ENCODE results near the gene FOXK2. TPM values are rescaled to one million over a fixed set of nuclear protein-coding genes. Genes with fewer than 3 reads are reported as not detected.

Gene FOXK2
- total and polyA plus RNA-seq, 5 donors = 19.9 to 69.1 (median 39.0) TPM

DNA sequence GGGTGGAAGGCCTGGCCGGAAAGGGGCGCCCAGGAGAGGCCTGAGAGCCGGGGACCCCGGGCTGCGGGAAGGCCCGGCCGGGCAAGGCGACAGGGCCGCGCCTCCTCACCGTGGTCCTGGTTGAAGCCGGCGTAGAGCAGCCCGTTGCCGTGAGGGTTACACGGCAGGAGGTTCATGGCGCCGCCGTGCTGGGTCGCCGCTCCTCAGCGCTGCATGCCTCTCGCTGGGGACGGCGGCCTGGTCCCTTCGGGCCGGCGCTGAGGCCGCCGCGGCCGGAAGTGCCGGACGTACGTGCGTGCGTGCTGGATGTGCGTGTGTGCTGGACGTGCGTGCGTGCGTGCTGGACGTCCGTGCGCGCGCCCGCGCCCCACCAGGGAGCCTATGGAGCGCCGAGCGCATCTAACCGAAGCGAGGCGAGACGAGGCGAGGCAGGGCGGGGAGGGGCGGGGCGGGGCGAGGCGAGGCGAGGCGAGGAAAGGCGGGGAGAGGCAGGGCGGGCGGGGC, 128.7 kb downstream of the FOXK2 start, which contains the start of gene WDR45B:
TSS of gene WDR45B (minus strand) at position 280 of the 504 bp plus-strand sequence. CDS start at position 176, 104 bp downstream.
- DNase-seq = peak; percentile 98 to 99 (median 98)
- no peaks in the 10 kb centered on the region for H3K27me3 ChIP-seq (ENCODE audit: control insufficient read depth, insufficient read depth)
- WGBS = under 1% methylated on average over 67 of the region's 67 CpGs
- peak; percentile 96 to 97 for ATAC-seq
- intact Hi-C loops (cut with DNase I) = no loop called here
- no peaks in the 10 kb centered on the region for H3K9me3 ChIP-seq (ENCODE audit: control insufficient read depth, low read length)
- no peaks in the 10 kb centered on the region for H3K4me1 ChIP-seq (ENCODE audit: control insufficient read depth, insufficient read depth, low read length)
- peak within 1 kb of the TSS; percentile 89 for H3K4me3 ChIP-seq (ENCODE audit: low read length)
- peak within 1 kb of the TSS; percentile 80 for H3K27ac ChIP-seq (ENCODE audit: low read length)

DNA sequence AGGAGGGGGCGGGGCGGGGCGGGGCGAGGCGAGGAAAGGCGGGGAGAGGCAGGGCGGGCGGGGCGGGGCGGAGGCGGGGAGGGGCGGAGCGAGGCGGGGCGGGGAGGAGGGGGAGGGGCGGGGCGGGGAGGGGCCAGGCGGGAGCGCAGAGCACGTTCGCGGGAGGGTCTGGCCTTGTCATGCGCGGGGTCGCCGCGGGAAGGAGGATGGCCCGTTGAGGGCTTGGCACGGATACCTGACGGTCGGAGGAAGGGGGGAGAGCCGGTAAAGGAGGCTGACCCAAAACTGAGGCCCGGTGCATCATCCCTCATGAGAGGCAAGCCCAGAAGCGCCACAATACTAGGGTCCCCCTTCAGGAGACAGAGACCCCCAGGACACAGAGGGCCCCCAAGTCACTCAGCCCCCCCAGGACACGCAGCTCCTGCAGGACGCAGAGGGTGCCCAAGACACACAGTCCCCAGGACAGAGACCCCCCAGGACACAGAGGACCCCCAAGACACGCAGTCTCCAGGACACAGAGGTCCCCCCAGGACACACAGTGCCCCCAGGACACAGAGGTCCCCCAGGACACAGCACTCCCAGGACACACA, 129.3 kb downstream of the FOXK2 start:
- H3K27ac ChIP-seq (ENCODE audit: low read length) = peak overlapping the region; percentile 11
- no peaks in the 10 kb centered on the region for H3K9me3 ChIP-seq (ENCODE audit: control insufficient read depth, low read length)
- H3K4me1 ChIP-seq (ENCODE audit: control insufficient read depth, insufficient read depth, low read length) = no peaks in the 10 kb centered on the region
- intact Hi-C loops (cut with DNase I) = no loop called here
- peak; percentile 29 to 47 for ATAC-seq
- H3K27me3 ChIP-seq (ENCODE audit: control insufficient read depth, insufficient read depth) = no peaks in the 10 kb centered on the region
- WGBS = 14% methylated on average over 20 of the region's 37 CpGs
- peak; percentile 72 to 89 (median 86) for DNase-seq
- no peak overlapping the region for H3K4me3 ChIP-seq (ENCODE audit: low read length)

DNA sequence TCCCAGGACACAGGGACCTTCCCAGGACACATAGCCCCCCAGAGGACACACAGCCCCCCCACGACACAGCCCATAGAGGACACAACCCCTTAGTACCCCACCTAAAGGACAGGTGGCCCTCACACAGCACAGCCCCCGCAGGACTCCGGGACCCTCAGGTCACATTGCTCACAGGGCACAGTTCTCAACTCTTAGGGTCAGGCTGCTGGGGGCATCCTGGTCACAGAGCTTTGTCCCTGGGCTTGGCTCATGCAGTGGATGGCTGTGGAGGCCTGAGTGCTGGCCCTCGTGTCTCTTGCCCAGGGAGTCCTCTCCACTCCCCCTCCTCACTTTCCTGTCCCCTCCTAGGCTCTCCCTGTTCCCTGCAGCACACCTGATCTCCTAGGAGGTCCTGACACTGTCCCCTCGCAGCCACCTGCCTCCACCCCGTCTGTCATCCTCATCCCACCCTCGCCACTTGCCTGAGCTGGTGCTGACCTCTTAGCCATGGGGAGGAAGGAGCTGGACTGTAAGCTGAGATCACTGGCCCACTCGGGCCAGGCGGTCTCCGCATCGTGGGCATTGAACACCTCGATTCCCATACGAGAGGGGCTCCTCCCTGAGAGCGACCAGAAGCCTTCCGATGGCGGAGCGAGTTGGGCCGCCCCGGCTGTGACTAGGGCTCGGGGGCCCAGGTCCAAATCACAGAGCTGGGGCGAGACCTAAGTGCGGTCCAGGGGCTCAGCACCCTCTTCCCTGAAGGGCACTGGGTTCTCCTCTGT, 130.1 kb downstream of the FOXK2 start:
- ATAC-seq (no peak), DNase-seq (peak in 2 of 3 donors; percentile 70 to 72)
- Histone ChIP-seq H3K9me3 (ENCODE audit: control insufficient read depth, low read length) (no peaks in the 10 kb centered on the region), H3K27ac (ENCODE audit: low read length) (no peak overlapping the region), H3K4me3 (ENCODE audit: low read length) (no peak overlapping the region), H3K4me1 (ENCODE audit: control insufficient read depth, insufficient read depth, low read length) (no peaks in the 10 kb centered on the region), H3K27me3 (ENCODE audit: control insufficient read depth, insufficient read depth) (no peaks in the 10 kb centered on the region)
- intact Hi-C loops (cut with DNase I) = no loop called here
- 85% methylated on average over 22 of the region's 22 CpGs for WGBS

DNA sequence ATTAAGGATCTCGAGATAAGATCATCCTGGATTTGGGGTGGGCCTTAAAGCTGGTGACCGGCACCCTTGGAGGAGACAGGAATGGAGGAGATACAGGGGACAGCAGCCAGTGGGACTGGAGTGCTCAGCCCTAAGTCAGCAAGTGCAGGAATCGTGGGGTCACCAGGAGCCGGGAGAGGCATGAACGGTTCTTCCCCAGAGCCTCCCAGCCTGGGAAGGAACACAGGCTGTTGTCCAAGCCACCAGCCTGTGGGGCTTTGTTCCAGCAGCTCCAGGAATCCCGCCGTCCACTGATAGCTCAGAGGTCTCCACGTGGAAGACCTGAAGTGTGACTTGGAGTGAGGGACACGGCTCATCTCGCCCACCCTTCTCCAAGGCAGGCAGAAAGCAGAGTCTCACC, 131.2 kb downstream of the FOXK2 start:
- no peaks in the 10 kb centered on the region for H3K9me3 ChIP-seq (ENCODE audit: control insufficient read depth, low read length)
- no peaks in the 10 kb centered on the region for H3K4me1 ChIP-seq (ENCODE audit: control insufficient read depth, insufficient read depth, low read length)
- H3K27ac ChIP-seq (ENCODE audit: low read length) = no peak overlapping the region
- no peaks in the 10 kb centered on the region for H3K27me3 ChIP-seq (ENCODE audit: control insufficient read depth, insufficient read depth)
- intact Hi-C loops (cut with DNase I) = no loop called here
- H3K4me3 ChIP-seq (ENCODE audit: low read length) = no peak overlapping the region
- ATAC-seq (no peak), DNase-seq (no peak)
- WGBS = 56% methylated on average over 10 of the region's 10 CpGs

DNA sequence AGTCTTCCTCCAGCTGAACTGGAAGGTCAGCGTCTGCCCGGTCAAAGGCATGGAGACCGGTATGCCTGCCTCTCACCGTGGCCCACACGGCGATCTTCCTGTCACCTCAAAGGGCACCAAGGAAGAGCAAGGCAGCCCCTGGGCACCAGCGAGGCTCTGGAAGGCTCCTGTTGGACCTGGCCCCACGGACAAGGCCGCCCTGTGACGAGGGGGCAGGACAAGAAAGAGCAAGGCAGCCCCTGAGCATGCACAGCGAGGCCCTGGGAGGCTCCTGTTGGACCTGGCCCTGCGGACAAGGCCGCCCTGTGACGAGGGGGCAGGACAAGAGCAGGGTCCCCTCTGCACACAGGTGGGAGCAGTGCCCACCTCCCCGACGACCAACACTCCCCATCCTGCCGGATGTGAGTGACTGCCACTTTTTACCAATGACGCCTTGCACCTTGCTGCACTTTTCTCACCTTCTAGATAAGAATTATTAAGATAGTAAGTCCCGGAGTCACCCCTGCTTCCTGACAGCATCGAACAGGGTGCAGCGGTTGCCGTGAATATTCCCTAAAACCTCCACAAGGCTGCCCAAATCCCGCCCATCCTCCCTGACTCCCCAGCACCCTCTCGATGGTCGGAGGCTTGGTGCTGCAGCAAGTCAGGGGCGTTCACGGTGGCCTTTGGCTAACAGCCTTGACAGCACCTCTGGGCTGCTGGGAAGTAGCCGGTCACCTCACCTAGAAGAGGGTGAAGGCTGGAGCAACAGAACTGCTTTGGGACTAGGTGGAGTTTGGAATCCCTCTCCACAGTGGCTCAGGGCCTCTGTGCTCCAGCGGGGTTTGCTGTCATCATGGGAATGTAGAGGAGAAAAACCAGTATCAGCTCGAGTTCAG, 134.4 kb downstream of the FOXK2 start:
- DNase-seq = no peak
- H3K27me3 ChIP-seq (ENCODE audit: control insufficient read depth, insufficient read depth) = no peaks in the 10 kb centered on the region
- no peak overlapping the region for H3K4me3 ChIP-seq (ENCODE audit: low read length)
- 80% methylated on average over 30 of the region's 30 CpGs for WGBS
- intact Hi-C loops (cut with DNase I) = no loop called here
- H3K9me3 ChIP-seq (ENCODE audit: control insufficient read depth, low read length) = no peaks in the 10 kb centered on the region
- H3K4me1 ChIP-seq (ENCODE audit: control insufficient read depth, insufficient read depth, low read length) = no peaks in the 10 kb centered on the region
- no peak overlapping the region for H3K27ac ChIP-seq (ENCODE audit: low read length)
- no peak for ATAC-seq

Other genes with a start within 250 kb of the FOXK2 start
- gene CSNK1D, start 246.0 kb upstream of the FOXK2 start, total RNA-seq = 10 to 100 TPM; 68.8 to 81.7 (median 77.4) TPM
- 61.7 TPM for gene CSNK1D, start 246.0 kb upstream of the FOXK2 start, polyA plus RNA-seq
- 1 to 10 TPM in 2 of 4 donors, under 1 TPM in 2; 0.31 to 1.4 (median 0.80) TPM for gene CD7, start 202.1 kb upstream of the FOXK2 start, total RNA-seq
- 0.45 TPM for gene CD7, start 202.1 kb upstream of the FOXK2 start, polyA plus RNA-seq
- 1 to 10 TPM; 2.8 to 5.7 (median 3.3) TPM for gene SECTM1, start 186.0 kb upstream of the FOXK2 start, total RNA-seq
- 2.5 TPM for gene SECTM1, start 186.0 kb upstream of the FOXK2 start, polyA plus RNA-seq
- gene TEX19, start 160.5 kb upstream of the FOXK2 start, total RNA-seq = not detected
- not detected for gene TEX19, start 160.5 kb upstream of the FOXK2 start, polyA plus RNA-seq
- gene UTS2R, start 148.0 kb upstream of the FOXK2 start, total RNA-seq = 1 to 10 TPM; 2.3 to 7.5 (median 4.6) TPM
- 1.0 TPM for gene UTS2R, start 148.0 kb upstream of the FOXK2 start, polyA plus RNA-seq
- 10 to 100 TPM; 13.6 to 24.4 (median 18.7) TPM for gene HEXD, start 101.4 kb upstream of the FOXK2 start, total RNA-seq
- 22.5 TPM for gene HEXD, start 101.4 kb upstream of the FOXK2 start, polyA plus RNA-seq
- 10 to 100 TPM; 27.9 to 34.0 (median 30.5) TPM for gene OGFOD3, start 101.1 kb upstream of the FOXK2 start, total RNA-seq
- gene OGFOD3, start 101.1 kb upstream of the FOXK2 start, polyA plus RNA-seq = 28.9 TPM
- gene CYBC1, start 69.0 kb upstream of the FOXK2 start, total RNA-seq = 10 to 100 TPM; 31.0 to 34.7 (median 33.5) TPM
- gene CYBC1, start 69.0 kb upstream of the FOXK2 start, polyA plus RNA-seq = 20.8 TPM
- 10 to 100 TPM; 67.4 to 99.6 (median 77.1) TPM for gene NARF, start 61.0 kb upstream of the FOXK2 start, total RNA-seq
- 79.1 TPM for gene NARF, start 61.0 kb upstream of the FOXK2 start, polyA plus RNA-seq
- 10 to 100 TPM; 43.8 to 49.2 (median 45.8) TPM for gene WDR45B, start 128.7 kb downstream of the FOXK2 start, total RNA-seq
- gene WDR45B, start 128.7 kb downstream of the FOXK2 start, polyA plus RNA-seq = 37.0 TPM
- 10 to 100 TPM; 14.0 to 20.8 (median 19.2) TPM for gene RAB40B, start 179.0 kb downstream of the FOXK2 start, total RNA-seq
- 14.8 TPM for gene RAB40B, start 179.0 kb downstream of the FOXK2 start, polyA plus RNA-seq
- 10 to 100 TPM; 10.4 to 15.0 (median 14.1) TPM for gene FN3KRP, start 197.0 kb downstream of the FOXK2 start, total RNA-seq
- 14.1 TPM for gene FN3KRP, start 197.0 kb downstream of the FOXK2 start, polyA plus RNA-seq
- 10 to 100 TPM; 43.2 to 66.8 (median 60.9) TPM for gene FN3K, start 215.9 kb downstream of the FOXK2 start, total RNA-seq
- 57.6 TPM for gene FN3K, start 215.9 kb downstream of the FOXK2 start, polyA plus RNA-seq
- gene TBCD, start 232.3 kb downstream of the FOXK2 start, total RNA-seq = 10 to 100 TPM; 36.2 to 43.9 (median 41.5) TPM
- 38.8 TPM for gene TBCD, start 232.3 kb downstream of the FOXK2 start, polyA plus RNA-seq